ENCODE data around the gene STARD3. TPM values are rescaled to one million over a fixed set of nuclear protein-coding genes. Genes with fewer than 3 reads are reported as not detected.
A peak's percentile ranks its signal among the peaks of the same experiment; 100 is the strongest.

STARD3 gene
- total and polyA plus RNA-seq, 2 of the 13 experiments (the other 11 are each of a cell fraction or from before 2014, with no cell fraction given): 34.6 to 100 TPM

- TF ChIP-seq SALL1 (CRISPR knock-in tag; IDR thresholded peaks at IDR 0.05) (peak; percentile 63), SRY (CRISPR knock-in tag; IDR thresholded peaks at IDR 0.05) (no peak), TMF1 (CRISPR knock-in tag; IDR thresholded peaks at IDR 0.05; ENCODE audit: low read depth) (no peak), NFIB (CRISPR knock-in tag; IDR thresholded peaks at IDR 0.05; ENCODE audit: borderline replicate concordance) (no peak), ZNF781 (CRISPR knock-in tag; IDR thresholded peaks at IDR 0.05; ENCODE audit: borderline replicate concordance, not compliant biosample characterization) (no peak), PLSCR1 (CRISPR knock-in tag; IDR thresholded peaks at IDR 0.05; ENCODE audit: borderline replicate concordance) (no peak), TCF12 (IDR thresholded peaks at IDR 0.05) (no peak), TCF12 (CRISPR knock-in tag; IDR thresholded peaks at IDR 0.05) (no peak), ZNF772 (CRISPR knock-in tag; IDR thresholded peaks at IDR 0.05) (no peak), ZNF7 (CRISPR knock-in tag; IDR thresholded peaks at IDR 0.05) (no peak), BCLAF1 (IDR thresholded peaks at IDR 0.05) (no peak), SOX6 (IDR thresholded peaks at IDR 0.05) (no peak), SOX6 (CRISPR knock-in tag; IDR thresholded peaks at IDR 0.05) (peak; percentile 75), SP140L (CRISPR knock-in tag; IDR thresholded peaks at IDR 0.05; ENCODE audit: borderline replicate concordance) (no peak), KLF16 (CRISPR knock-in tag; IDR thresholded peaks at IDR 0.05) (peak in 1 of 2 experiments; percentile 79; a peak in 2 of 4 replicates), ZNF775 (CRISPR knock-in tag; IDR thresholded peaks at IDR 0.05; ENCODE audit: borderline replicate concordance) (no peak), ZBTB4 (CRISPR knock-in tag; IDR thresholded peaks at IDR 0.05; ENCODE audit: borderline replicate concordance) (no peak), ZBTB42 (CRISPR knock-in tag; IDR thresholded peaks at IDR 0.05) (peak; percentile 84; the same call in 1 of the 2 replicates), ZNF382 (CRISPR knock-in tag; IDR thresholded peaks at IDR 0.05; ENCODE audit: borderline replicate concordance) (no peak), THAP7 (CRISPR knock-in tag; IDR thresholded peaks at IDR 0.05) (no peak), ZSCAN21 (CRISPR knock-in tag; IDR thresholded peaks at IDR 0.05; ENCODE audit: borderline replicate concordance) (no peak), ZFP37 (CRISPR knock-in tag; IDR thresholded peaks at IDR 0.05; ENCODE audit: borderline replicate concordance) (no peak)
Observed at GRCh38 chr17:39674702-39675389, 37.9 kb downstream of the STARD3 start (continued).

All from HepG2 (cell line).